TTC549 (cell line): Measurements from ENCODE around the gene PTPRD.

Source experiments
- FAIRE-seq: peaks from 2 replicates; lab custom pipeline; 2012; peaks lifted over from hg19 to GRCh38; lab: Jason Lieb, UNC

The PTPRD gene

GRCh38 chr9:8858596-8859161 is 1754.1 kb downstream of the PTPRD start:
- no peak for FAIRE-seq

GRCh38 chr9:8857926-8858595 is 1754.7 kb downstream of the PTPRD start:
- FAIRE-seq, result no peak

DNA sequence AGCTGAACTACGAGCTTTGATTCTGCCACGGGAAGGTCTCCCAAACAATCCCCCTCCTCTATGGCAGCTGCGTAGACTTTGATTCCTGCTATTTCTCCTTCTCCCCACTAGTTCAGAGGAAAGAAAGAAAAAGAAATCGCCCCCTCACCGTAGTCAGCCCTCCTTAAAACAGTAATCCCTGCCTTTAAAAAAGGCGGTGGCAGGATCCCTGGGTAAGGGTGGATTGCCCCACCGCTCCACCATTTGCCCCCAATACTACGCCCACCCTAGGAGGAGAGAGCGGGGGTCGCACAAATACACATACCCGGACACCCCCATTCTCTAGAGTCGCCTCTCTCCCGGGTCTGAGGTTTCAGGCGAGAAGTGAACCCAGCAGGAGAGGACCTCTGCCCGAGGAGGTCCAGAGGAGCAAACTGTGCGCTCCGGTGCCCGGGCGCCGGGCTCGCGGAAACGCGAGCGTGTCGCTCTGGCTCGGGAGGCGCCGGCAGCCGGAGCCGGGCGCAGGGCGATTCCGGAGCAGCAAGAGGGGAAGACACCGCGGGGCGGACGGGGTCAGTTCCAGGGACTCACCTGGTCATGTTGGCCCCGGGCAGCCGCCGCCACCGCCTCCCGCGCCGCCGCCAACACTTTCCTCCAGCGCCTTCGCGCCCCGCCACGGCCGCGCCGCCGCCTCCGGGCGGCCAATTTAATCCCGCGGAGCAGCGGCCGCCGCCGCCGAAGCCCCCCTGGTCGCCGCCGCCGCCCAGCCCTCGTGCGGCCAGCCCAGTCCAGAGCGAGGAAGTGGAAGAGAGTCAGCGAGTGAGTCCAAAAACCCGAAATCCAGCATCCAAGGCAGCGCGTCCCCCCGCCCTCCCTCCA is 1755.5 kb downstream of the PTPRD start:
- no peak for FAIRE-seq

DNA sequence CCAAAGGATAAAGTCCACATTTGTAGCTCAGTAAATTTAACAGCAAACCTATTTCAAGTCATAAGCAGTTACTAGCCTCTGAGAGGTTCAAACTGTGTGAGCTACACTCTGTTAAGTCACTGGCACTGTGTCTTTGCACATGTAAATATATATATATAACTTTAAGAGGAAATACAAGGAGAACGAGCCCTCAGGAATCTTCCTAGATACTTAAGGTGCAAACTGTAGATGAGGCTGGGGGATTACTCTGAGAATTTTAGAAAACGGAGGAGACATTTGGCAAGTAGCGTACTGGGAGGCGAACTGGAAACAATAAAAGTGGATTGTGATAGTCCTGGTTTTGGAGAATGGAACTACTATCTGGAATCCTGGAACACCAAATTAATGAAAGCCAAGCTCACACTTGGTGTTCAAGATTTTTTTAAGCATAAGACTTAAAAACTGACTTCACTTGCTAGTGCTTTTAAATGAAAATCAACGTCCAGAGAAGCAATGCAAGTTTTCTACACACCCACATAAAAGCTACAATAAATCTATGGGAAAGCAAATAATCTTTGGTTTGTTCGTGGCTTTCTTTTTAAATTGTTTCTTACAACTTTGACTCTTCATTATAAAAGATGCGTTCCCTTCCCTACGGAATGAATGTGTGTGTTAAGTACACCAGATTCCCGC is 1756.3 kb downstream of the PTPRD start:
- no peak for FAIRE-seq

DNA sequence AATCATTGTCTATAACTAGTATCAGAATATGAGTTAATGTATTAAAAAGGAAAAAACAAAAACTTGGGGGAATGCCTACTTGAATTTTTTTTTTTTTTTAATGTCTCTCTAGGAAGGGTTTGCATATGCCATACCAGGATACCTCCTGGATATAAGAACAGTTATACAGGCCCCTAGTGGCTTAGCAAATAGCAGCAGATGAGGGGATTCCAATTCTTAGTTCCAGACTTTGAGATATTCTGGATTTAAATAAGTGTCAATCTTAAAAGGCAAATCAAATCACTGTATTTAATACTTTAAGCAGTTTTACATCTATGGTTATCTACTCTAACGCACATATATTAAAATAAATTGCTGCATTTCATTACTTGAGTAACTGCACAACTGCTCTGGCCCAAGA is 1757.8 kb downstream of the PTPRD start:
- FAIRE-seq, result no peak

GRCh38 chr9:8852301-8852864 is 1760.4 kb downstream of the PTPRD start:
- no peak for FAIRE-seq

GRCh38 chr9:8850914-8851313 is 1761.9 kb downstream of the PTPRD start:
- no peak for FAIRE-seq

DNA sequence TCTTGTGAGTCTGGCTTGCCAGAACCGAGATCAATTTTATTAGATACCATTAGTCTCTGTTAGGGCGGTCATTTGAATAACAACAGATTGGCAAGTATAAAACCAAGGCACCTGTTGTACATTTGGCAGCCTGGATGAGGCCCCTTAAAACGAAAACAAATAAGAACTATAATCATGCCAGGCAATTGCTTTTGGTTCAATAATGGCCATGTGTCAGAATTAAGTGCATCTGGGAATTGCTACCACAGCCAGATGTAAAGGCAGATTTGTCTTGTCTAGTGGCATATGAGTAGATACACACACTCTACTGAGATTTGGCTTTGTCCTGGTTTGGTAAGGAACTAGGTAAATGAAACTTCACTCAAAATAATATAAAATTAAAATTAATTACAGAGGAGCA is 1767.0 kb downstream of the PTPRD start:
- FAIRE-seq, result no peak

- no peak for FAIRE-seq
Observed at GRCh38 chr9:8845376-8845775, 1767.4 kb downstream of the PTPRD start.

DNA sequence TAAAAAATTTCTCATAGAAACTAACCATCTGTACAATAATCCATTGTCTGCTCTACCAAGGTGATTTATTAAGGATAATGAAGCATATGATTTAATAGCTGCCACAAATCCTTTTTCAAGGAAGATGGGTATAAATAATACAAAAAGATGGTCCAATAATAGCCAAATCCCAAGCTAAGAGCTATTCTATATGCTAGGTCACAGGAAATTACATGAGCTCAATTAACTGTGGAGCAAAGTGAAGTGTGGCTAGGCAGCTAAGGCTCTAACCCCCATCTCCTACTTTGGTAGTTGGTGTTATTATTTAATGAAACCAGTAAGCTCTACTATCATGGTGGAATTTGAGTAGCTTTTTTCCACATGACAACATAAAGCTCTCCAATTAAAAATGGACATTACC is 1768.3 kb downstream of the PTPRD start:
- no peak for FAIRE-seq

- no peak for FAIRE-seq
Observed at GRCh38 chr9:8842402-8843193, 1770.2 kb downstream of the PTPRD start.

DNA sequence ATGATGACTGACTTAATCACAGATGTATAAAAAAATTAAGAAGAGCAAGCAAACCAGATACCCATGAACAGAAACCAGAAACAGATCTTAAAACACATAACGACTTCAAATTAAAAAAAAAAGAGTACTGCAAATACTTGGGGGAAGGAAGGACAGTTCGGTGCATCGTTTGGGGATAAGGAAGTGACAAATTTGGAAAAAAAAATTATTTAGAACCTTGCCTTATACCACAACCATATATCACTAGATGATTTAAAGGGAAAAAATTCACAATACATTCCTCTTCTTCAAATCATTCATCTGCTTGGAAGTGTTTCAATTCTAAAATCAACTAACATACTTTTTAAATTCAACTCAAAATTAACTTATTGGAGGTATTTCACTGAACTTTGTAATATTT is 1774.7 kb downstream of the PTPRD start:
- no peak for FAIRE-seq

- FAIRE-seq, result no peak
Observed at GRCh38 chr9:8835291-8835690, 1777.5 kb downstream of the PTPRD start.

GRCh38 chr9:8832955-8833354 is 1779.8 kb downstream of the PTPRD start:
- no peak for FAIRE-seq

- no peak for FAIRE-seq
Observed at GRCh38 chr9:8832386-8832785, 1780.4 kb downstream of the PTPRD start.

GRCh38 chr9:8831568-8831967 is 1781.2 kb downstream of the PTPRD start:
- FAIRE-seq, result no peak

- FAIRE-seq, result no peak
Observed at GRCh38 chr9:8826281-8826680, 1786.5 kb downstream of the PTPRD start.

DNA sequence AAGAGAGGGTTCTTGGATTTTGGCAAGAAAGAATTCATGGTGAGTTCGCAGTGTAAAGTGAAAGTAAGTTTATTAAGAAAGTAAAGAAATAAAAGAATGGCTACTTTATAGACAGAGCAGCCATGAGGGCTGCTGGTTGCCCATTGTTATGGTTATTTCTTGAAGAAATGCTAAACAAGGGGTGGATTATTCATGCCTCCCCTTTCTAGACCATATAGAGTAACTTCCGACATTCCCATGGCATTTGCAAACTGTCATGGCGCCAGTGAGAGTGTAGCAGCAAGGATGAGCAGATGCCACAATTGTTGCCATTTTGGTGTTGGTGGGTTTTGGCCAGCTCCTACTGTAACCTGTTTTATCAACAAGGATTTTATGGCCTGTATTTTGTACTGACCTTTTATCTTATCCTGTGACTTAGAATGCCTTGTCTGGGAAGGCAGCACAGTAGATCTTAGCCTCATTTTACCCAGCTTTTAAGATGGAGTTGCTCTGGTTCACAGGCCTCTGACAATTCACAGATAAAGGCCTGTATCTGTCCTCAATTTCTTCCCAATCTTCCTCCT is 1787.1 kb downstream of the PTPRD start:
- no peak for FAIRE-seq

GRCh38 chr9:8823131-8823895 is 1789.5 kb downstream of the PTPRD start:
- FAIRE-seq, result no peak

- no peak for FAIRE-seq
Observed at GRCh38 chr9:8822667-8823025, 1790.2 kb downstream of the PTPRD start.
